ENCODE data around the gene WDR82.

DNA sequence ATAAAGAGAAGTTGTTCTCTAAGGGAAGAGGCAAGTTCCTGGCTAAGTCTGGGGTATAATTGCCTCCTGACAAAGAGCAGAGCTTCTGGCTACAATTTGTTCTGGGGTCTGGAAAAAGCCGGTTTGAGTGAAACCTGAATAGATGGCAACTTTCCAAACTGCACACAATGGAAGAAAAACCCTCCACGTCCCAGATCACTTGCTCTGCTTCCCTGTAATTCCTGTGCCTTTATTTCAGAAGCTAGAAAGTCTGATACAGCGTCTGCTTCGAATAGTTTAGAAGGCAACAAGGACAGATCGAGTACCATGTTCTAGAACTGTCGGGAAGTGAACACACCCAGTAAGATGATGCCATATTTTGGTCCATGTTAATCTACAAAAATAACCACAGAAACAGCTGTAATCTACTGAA is 1.6 kb upstream of the WDR82 start:
- TF ChIP-seq, protein P1, sequence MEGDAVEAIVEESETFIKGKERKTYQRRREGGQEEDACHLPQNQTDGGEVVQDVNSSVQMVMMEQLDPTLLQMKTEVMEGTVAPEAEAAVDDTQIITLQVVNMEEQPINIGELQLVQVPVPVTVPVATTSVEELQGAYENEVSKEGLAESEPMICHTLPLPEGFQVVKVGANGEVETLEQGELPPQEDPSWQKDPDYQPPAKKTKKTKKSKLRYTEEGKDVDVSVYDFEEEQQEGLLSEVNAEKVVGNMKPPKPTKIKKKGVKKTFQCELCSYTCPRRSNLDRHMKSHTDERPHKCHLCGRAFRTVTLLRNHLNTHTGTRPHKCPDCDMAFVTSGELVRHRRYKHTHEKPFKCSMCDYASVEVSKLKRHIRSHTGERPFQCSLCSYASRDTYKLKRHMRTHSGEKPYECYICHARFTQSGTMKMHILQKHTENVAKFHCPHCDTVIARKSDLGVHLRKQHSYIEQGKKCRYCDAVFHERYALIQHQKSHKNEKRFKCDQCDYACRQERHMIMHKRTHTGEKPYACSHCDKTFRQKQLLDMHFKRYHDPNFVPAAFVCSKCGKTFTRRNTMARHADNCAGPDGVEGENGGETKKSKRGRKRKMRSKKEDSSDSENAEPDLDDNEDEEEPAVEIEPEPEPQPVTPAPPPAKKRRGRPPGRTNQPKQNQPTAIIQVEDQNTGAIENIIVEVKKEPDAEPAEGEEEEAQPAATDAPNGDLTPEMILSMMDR (IDR thresholded peaks at IDR 0.05), result no peak
- no peak for TF ChIP-seq POLR2A (IDR thresholded peaks at IDR 0.05)

Measured in Peyer's patch (tissue), 4 donors.